GM23248 (cell line): ENCODE results near the gene AAGAB.

Source experiments
- EZH2 ChIP-seq: fragments of 200-600 bp; sonication (generic); IDR thresholded peaks from 2 replicates; pipeline ENCODE4 v1.6.1; 2018; ENCODE audit warnings: antibody characterized with exemption, mild to moderate bottlenecking; ENCODE audit not compliant: insufficient read depth, poor library complexity, severe bottlenecking
- EZH2phosphoT487 ChIP-seq: fragments of 200-600 bp; sonication (generic); IDR thresholded peaks from 2 replicates; pipeline ENCODE4 v1.6.1; 2018; ENCODE audit warnings: antibody characterized with exemption, moderate library complexity, mild to moderate bottlenecking, low read depth; ENCODE audit not compliant: insufficient read depth

DNA sequence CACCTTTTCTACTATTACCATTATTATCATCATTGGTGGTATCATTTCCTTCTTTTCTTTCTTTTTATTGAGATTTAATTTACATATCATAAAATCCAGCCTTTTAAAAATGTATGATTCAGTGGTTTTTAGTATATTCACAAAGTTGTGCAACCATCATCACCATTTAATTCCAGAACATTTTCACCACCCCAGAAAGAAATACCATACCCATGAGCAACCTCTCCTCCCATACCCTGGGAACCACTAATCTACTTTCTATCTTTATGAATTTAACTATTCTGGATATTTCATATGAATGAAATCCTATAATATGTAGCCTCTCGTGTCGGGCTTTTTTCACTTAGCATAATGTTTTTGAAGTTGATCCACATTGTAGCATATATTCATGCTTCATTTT is 29.1 kb downstream of the AAGAB start:
- TF ChIP-seq EZH2 = no peak
- TF ChIP-seq EZH2phosphoT487 = no peak
